Stimulated activated naive B cell treated with anti-CD40 and anti-IgM and Interleukin-4, amounts not matched to agents 10 μg/mL and 1 μg/mL and 100 μg/mL, for 72 hours (primary cell): Measurements from ENCODE around the gene RUSF1.
"Not testable (repeated sequence)": the region's sequence is repeated elsewhere in the genome, so short reads cannot be mapped to it uniquely, and the experiment has no call there.

Source experiments
- ATAC-seq, 2 donors: fragments of 150-1000 bp; cut with Tn5 transposase; replicated peaks; 2 replicates each; pipeline ENCODE4 v1.10.0; 2021; ENCODE audit warnings: moderate library complexity in 1 of 2
- DNase-seq: peaks from one replicate; pipeline ENCODE4 v3.0.0; 2021
- H3K27ac Mint-ChIP-seq: one replicate; pipeline ENCODE4 v1.8.0; 2022; ENCODE audit warnings: mild to moderate bottlenecking, mixed read lengths
- H3K27me3 Mint-ChIP-seq, 2 donors: one replicate each; pipeline ENCODE4 v1.8.0; 2022; ENCODE audit warnings: mixed read lengths in 2 of 2
- H3K36me3 Mint-ChIP-seq, 2 donors: one replicate each; pipeline ENCODE4 v1.8.0; 2022; ENCODE audit warnings: mixed read lengths in 2 of 2, mild to moderate bottlenecking in 1 of 2
- H3K4me1 Mint-ChIP-seq, 2 donors: one replicate each; pipeline ENCODE4 v1.8.0; 2022; ENCODE audit warnings: mixed read lengths in 2 of 2, mild to moderate bottlenecking in 1 of 2
- H3K4me3 Mint-ChIP-seq, 2 donors: one replicate each; pipeline ENCODE4 v1.8.0; 2022; ENCODE audit warnings: mild to moderate bottlenecking in 2 of 2, mixed read lengths in 2 of 2, moderate library complexity in 1 of 2
- H3K9me3 Mint-ChIP-seq, 2 donors: one replicate each; pipeline ENCODE4 v1.8.0; 2022; ENCODE audit warnings: mixed read lengths in 2 of 2, mild to moderate bottlenecking in 1 of 2

The RUSF1 gene

DNA sequence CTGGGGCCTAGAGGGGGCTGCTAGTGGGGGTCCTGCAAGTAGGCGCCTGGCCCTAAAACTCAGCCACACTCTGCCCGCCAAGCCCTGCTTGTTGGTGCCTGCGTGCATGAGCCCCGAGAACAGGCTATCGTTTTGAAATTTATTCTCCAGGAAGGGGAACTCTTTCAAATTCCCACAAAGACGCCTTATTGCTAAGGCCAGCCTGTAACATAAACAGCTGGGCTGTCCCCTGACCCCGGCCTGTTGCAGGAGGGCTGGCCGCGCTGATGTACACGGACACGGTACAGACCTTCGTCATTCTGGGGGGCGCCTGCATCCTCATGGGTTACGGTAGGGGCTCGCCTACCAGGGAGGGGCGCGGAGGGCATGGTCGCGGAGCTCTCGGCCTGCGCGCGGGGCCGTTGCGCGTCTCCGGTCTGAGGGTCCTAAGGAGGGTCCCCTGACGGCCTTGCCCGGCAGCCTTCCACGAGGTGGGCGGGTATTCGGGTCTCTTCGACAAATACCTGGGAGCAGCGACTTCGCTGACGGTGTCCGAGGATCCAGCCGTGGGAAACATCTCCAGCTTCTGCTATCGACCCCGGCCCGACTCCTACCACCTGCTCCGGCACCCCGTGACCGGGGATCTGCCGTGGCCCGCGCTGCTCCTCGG, 21.0 kb downstream of the RUSF1 start:
- no peak for ATAC-seq
- Mint-ChIP-seq H3K4me1 (peaks cover 3 to 10% of the 10 kb centered on the region in 2 donors), H3K4me3 (peak overlapping the region; percentile 88), H3K27me3 (peaks cover 14 to 38% of the 10 kb centered on the region in 2 donors), H3K9me3 (no peaks in the 10 kb centered on the region), H3K27ac (peak overlapping the region; percentile 60), H3K36me3 (peaks cover 16 to 21% of the 10 kb centered on the region in 2 donors)
- DNase-seq, result no peak

DNA sequence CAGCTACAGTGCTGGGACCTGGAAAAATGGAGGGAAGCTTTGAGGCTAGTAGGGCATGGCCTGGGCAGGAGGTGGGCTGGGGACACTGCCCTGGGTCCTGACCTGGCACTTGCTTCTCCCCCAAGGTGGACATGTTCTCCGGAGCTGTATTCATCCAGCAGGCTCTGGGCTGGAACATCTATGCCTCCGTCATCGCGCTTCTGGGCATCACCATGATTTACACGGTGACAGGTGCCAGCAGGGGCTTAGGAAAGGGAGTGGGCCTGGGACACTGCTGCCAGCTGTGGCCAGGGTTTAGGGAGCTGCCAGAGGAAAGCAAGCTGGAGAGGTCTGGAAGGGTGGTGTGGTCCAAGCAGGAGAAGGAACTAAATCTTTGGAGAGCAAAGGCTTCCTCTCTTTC, 22.1 kb downstream of the RUSF1 start:
- ATAC-seq, result no peak
- no peak for DNase-seq
- H3K27me3 Mint-ChIP-seq, result peaks cover 18 to 46% of the 10 kb centered on the region in 2 donors
- no peak overlapping the region for H3K4me3 Mint-ChIP-seq
- H3K27ac Mint-ChIP-seq, result no peak overlapping the region
- peaks cover 9 to 15% of the 10 kb centered on the region in 2 donors for H3K36me3 Mint-ChIP-seq
- H3K9me3 Mint-ChIP-seq, result no peaks in the 10 kb centered on the region
- H3K4me1 Mint-ChIP-seq, result peaks cover 6 to 10% of the 10 kb centered on the region in 2 donors

DNA sequence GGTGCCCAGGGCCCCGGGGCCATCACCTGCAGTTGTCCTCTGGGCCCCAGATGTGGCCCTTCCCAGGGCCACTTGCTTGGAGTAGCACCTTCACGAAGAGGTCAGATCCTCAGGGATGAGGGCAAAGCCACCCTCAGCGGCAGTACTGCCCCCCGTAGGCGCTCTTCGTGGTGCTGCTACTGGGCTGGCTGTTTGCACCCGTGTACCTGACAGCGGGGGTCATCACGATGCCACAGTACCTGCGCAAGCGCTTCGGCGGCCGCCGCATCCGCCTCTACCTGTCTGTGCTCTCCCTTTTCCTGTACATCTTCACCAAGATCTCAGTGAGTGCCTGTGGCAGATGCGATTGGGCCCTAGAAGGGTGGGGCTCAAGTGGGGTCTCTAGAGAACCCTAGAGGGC, 22.6 kb downstream of the RUSF1 start:
- Mint-ChIP-seq H3K9me3 (no peaks in the 10 kb centered on the region), H3K27me3 (peaks cover 22 to 51% of the 10 kb centered on the region in 2 donors), H3K27ac (no peak overlapping the region), H3K36me3 (peaks cover 6 to 11% of the 10 kb centered on the region in 2 donors), H3K4me1 (peaks cover 6 to 10% of the 10 kb centered on the region in 2 donors), H3K4me3 (no peak overlapping the region)
- no peak for ATAC-seq
- no peak for DNase-seq

DNA sequence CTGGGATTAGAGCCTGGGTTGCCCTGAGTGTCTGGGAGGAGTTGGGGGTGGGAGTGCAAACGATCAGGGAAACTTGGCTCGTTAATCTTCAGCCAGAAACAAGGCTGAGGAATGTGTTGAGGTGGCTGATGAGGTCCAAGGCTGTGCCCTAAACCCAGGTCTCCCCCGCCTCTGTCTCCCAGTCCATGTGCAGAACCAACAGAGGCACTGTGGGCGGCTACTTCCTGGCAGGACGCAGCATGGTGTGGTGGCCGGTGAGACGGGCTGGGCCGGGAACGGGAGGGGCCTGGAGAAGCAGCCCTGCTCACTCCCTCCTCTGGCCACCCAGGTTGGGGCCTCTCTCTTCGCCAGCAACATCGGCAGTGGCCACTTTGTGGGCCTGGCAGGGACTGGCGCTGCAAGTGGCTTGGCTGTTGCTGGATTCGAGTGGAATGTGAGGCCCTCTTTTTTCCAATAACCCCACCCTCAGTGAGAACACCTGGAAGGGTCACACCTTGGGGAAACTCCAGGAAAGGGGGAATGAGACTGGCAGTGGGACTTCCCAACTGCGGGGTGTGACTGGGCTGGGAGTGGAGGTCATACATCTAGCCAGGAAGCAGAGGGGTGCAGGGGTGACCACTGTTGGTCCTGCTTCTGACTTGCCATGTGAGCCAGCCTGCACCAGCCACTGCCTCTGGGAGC, 23.6 kb downstream of the RUSF1 start:
- peaks cover 6 to 10% of the 10 kb centered on the region in 2 donors for H3K4me1 Mint-ChIP-seq

DNA sequence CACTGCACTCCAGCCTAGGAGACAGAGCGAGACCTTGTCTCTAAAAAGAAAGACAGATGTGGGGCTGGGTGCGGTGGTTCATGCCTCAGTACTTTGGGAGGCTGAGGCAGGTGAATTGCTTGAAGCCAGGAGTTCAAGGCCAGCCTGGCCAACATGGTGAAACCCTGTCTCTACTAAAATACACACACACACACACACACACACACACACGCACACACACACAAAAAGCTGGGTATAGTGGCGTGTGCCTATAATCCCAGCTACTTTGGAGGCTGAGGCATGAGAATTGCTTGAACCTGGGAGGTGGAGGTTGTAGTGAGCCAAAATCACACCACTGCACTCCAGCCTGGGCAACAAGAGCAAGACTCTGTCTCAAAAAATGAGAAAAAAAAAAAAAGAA, 24.1 kb downstream of the RUSF1 start:
- H3K9me3 Mint-ChIP-seq, H3K36me3 Mint-ChIP-seq, ATAC-seq, H3K27ac Mint-ChIP-seq, DNase-seq, H3K4me3 Mint-ChIP-seq: not testable (repeated sequence)
- Mint-ChIP-seq H3K4me1 (peaks cover 6 to 10% of the 10 kb centered on the region in 2 donors), H3K27me3 (peaks cover 28 to 63% of the 10 kb centered on the region in 2 donors)

More for the DNA sequence above, 23.6 kb downstream of the RUSF1 start:
- no peaks in the 10 kb centered on the region for H3K9me3 Mint-ChIP-seq
- H3K27me3 Mint-ChIP-seq, result peaks cover 25 to 59% of the 10 kb centered on the region in 2 donors
- peaks cover 6% of the 10 kb centered on the region in 2 donors for H3K36me3 Mint-ChIP-seq
- DNase-seq (no peak), ATAC-seq (no peak)
- no peak overlapping the region for H3K4me3 Mint-ChIP-seq
- no peak overlapping the region for H3K27ac Mint-ChIP-seq

DNA sequence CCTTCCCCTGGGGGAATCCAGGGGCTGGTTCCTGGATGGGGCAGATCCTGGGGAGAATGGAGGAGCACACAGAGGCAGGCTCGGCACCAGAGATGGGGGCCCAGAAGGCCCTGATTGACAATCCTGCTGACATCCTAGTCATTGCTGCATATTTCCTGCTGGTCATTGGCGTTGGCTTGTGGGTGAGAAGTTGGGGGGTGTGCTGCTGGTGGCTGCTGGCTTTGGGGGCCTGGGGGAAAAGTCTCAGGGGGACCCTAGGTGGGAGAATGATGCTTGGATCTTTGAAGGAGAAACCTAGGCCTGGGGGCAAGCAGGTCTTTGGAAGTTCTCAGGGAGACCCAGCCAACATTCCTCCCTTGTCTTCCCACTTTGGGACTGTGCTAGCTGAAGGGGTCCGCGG, 25.1 kb downstream of the RUSF1 start, which contains the start of gene SLC5A2:
TSS of gene SLC5A2 (plus strand) at position 43 of the 400 bp plus-strand sequence. CDS start at position 57, 14 bp downstream.
- no peaks in the 10 kb centered on the region for H3K36me3 Mint-ChIP-seq
- peaks cover 8 to 10% of the 10 kb centered on the region in 2 donors for H3K4me1 Mint-ChIP-seq
- H3K27ac Mint-ChIP-seq, result no peak within 1 kb of the TSS
- peaks cover 30 to 64% of the 10 kb centered on the region in 2 donors for H3K27me3 Mint-ChIP-seq
- ATAC-seq (no peak), DNase-seq (no peak)
- H3K9me3 Mint-ChIP-seq, result no peaks in the 10 kb centered on the region
- H3K4me3 Mint-ChIP-seq, result no peak within 1 kb of the TSS

DNA sequence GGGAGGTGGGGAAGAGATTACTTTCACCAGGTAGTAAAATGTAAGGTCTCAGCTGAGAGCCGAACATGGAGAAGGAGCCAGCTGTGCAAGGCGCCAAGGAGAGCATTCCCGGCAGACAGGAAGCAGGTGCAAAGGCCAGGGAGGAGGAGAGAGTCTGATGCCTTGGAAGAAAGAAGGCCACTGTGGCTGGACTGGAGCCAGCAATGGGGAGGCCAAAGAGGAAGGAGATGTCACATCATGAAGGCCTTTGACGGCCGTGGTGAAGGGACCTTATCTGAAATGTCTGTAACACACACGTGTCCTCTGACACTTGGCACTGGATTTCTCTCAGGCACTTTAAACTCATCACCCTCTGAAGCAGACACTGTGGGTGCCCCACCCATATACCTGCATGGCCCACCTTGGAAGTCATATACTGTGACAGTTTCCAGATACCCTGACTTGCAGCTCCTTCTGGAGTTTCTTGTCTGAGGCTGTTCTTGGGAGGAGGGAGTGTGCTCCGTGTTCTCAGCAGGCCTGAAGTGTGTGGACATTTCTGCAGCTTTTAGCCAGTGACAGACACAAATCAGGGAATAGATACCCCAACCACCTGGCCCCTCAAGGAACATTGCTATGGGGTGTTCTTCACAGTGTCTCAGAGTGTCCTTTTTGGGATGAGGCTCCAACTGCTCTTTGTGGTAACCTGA, 27.2 kb downstream of the RUSF1 start:
- Mint-ChIP-seq H3K9me3 (peaks cover 0 to 2% of the 10 kb centered on the region in 2 donors), H3K4me1 (peaks cover 18 to 20% of the 10 kb centered on the region in 2 donors), H3K27me3 (peaks cover 36 to 71% of the 10 kb centered on the region in 2 donors), H3K4me3 (no peak overlapping the region), H3K36me3 (no peaks in the 10 kb centered on the region), H3K27ac (no peak overlapping the region)
- DNase-seq (no peak), ATAC-seq (no peak)

DNA sequence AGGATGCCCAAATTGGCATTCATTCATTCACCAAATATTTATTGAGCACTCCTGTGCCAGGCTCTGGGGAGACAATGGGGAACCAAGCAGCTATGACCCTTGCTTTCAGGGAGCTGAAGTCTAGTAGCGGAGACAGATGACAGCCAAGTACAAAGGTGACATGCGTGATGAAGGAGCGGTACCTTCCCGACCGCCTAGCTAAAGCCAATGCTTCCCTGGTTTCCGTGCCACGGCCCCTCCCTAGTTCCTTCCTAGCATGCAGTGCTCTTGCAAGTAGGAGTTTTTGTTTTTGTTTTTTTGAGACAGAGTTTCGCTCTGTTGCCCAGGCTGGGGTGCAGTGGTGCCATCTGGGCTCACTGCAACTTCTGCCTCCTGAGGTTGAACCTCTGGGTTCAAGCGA, 28.4 kb downstream of the RUSF1 start:
- no peak for DNase-seq
- H3K9me3 Mint-ChIP-seq, result peaks cover 0 to 2% of the 10 kb centered on the region in 2 donors
- no peaks in the 10 kb centered on the region for H3K36me3 Mint-ChIP-seq
- peaks cover 20 to 23% of the 10 kb centered on the region in 2 donors for H3K4me1 Mint-ChIP-seq
- no peak overlapping the region for H3K4me3 Mint-ChIP-seq
- ATAC-seq, result no peak
- H3K27me3 Mint-ChIP-seq, result peaks cover 33 to 60% of the 10 kb centered on the region in 2 donors
- no peak overlapping the region for H3K27ac Mint-ChIP-seq

DNA sequence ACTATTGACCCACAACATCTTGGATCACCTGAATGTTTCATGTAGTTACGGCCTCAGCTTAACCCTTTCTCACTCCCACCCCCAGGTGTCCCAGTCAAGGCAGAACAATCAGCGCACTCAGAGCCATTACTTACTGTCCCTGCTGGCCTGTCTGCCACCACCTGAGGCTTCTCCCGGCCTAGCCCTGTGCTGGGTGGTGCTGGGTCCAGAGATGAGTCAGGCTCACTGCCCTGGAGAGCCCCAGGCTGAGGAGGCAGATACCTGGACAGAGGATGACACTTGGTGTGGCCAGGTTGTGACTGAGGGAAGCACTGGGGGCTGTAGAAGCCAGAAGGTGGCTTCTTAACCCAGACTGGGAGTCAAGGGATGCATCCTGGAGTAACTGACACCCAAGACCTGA, 29.2 kb downstream of the RUSF1 start:
- no peak for ATAC-seq
- H3K27me3 Mint-ChIP-seq, result peaks cover 33 to 61% of the 10 kb centered on the region in 2 donors

DNA sequence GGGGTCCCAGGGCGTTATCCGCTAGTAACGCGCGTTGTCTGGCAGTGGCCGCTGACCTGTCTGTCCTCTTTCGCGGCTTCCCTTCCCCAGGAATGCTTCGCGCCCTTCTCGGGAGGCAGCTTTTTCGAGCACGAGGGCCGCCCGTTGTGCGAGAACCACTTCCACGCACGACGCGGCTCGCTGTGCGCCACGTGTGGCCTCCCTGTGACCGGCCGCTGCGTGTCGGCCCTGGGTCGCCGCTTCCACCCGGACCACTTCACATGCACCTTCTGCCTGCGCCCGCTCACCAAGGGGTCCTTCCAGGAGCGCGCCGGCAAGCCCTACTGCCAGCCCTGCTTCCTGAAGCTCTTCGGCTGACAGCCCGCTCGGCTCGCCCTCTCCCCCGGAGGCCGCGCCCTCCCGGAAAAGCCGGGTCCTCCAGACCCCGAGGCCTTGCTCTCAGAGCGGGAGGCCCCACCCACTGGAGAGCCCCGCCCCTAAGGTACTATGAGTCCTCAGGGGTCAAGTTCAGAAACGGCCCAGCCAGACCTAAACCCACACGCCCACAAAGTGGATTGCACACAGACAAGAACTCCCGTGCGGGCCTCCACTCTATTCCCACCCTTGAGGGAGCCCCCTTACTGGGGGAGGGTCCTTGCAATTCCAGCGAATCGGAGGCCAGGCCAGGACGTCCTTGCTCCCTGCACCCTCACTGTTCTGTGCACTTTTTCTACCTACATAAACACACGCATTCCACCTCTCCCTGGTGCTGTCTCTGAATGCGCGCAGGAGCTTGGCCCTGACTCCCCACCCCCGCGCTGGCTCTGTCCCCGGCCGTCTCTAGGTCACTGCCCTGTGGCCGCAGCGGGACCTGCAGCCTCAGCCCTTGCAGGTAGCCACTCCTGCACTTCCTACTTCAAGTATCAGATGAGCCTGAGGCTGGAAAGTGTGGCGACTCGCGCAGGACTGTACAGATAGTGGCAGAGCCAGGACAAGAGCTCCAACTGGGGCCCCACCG, 30.7 kb downstream of the RUSF1 start:
- peak overlapping the region; percentile 14 for H3K27ac Mint-ChIP-seq

More for the DNA sequence above, 29.2 kb downstream of the RUSF1 start:
- Mint-ChIP-seq H3K27ac (no peak overlapping the region), H3K4me3 (no peak overlapping the region), H3K4me1 (peaks cover 20 to 26% of the 10 kb centered on the region in 2 donors), H3K36me3 (no peaks in the 10 kb centered on the region), H3K9me3 (peaks cover 0 to 2% of the 10 kb centered on the region in 2 donors)
- no peak for DNase-seq

DNA sequence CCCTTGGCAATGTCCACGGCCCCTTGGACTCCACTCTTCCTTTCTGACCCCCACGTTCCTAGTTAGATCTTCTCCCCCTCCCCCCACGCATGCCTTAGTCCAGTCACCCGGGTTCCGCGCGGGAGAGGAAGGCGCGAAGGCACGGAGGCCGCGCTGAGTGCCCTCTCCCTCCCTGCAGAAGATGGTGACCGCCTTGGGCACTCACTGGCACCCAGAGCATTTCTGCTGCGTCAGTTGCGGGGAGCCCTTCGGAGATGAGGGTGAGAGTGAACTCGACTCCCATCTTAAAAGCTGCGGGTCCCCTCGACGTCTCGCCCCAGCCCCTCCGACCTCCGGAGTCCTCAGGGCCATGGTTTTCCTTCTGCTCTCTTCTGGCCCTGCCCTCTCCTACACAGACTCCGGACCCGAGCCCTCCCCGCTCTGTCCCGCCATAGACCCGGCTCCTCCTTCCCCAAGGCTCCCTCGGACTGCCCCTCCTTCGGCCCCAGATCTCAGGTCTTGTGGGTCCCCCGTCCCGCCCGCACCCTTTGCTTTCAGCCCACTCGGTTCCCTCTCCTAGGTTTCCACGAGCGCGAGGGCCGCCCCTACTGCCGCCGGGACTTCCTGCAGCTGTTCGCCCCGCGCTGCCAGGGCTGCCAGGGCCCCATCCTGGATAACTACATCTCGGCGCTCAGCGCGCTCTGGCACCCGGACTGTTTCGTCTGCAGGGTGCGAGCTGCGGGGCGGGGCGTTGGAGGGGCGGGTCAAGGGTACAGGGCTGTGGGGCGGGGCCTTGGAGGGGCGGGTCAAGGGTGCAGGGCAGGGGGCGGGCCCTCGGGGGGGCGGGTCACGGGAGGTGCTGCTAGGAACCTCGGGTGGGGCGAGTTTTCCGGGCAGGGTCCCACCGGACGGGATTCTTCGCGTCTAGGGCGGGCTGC, 31.6 kb downstream of the RUSF1 start:
- Mint-ChIP-seq H3K27ac (peak overlapping the region; percentile 84), H3K36me3 (no peaks in the 10 kb centered on the region), H3K4me1 (peaks cover 22 to 44% of the 10 kb centered on the region in 2 donors)

More for the DNA sequence above, 30.7 kb downstream of the RUSF1 start:
- Mint-ChIP-seq H3K36me3 (no peaks in the 10 kb centered on the region), H3K4me3 (peak overlapping the region; percentile 89 to 96), H3K27me3 (peaks cover 38 to 67% of the 10 kb centered on the region in 2 donors), H3K4me1 (peaks cover 21 to 37% of the 10 kb centered on the region in 2 donors), H3K9me3 (peaks cover 0 to 5% of the 10 kb centered on the region in 2 donors)
- DNase-seq (no peak), ATAC-seq (peak; percentile 38 to 49)

DNA sequence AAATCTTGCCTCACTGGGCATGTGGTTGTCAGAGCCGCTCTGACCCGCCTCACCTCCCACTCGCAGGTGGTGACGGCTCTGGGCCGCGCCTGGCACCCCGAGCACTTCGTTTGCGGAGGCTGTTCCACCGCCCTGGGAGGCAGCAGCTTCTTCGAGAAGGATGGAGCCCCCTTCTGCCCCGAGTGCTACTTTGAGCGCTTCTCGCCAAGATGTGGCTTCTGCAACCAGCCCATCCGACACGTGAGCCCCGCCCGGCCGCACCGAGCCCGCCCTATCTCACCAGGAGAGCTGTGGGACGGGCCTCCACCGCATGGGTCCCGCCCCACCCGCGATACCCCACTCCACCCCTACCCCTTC, 32.3 kb downstream of the RUSF1 start:
- Mint-ChIP-seq H3K27ac (no peak overlapping the region), H3K36me3 (no peaks in the 10 kb centered on the region), H3K4me1 (peaks cover 27 to 50% of the 10 kb centered on the region in 2 donors), H3K9me3 (peaks cover 0 to 6% of the 10 kb centered on the region in 2 donors), H3K4me3 (peak overlapping the region; percentile 89 to 96), H3K27me3 (peaks cover 37 to 68% of the 10 kb centered on the region in 2 donors)
- DNase-seq (no peak), ATAC-seq (no peak)

More for the DNA sequence above, 31.6 kb downstream of the RUSF1 start:
- ATAC-seq (peak; percentile 83 to 89), DNase-seq (peak; percentile 47)
- H3K9me3 Mint-ChIP-seq, result peaks cover 0 to 6% of the 10 kb centered on the region in 2 donors
- H3K4me3 Mint-ChIP-seq, result peak overlapping the region; percentile 89 to 96
- H3K27me3 Mint-ChIP-seq, result peaks cover 31 to 64% of the 10 kb centered on the region in 2 donors
